ENCODE measurements around the gene GRIN3B.
A peak's percentile ranks its signal among the peaks of the same experiment; 100 is the strongest.
"Not testable (repeated sequence)": the region's sequence is repeated elsewhere in the genome, so short reads cannot be mapped to it uniquely, and the experiment has no call there.

GRIN3B gene

GRCh38 chr19:1019980-1020867 is 20.0 kb downstream of the GRIN3B start:
- Histone ChIP-seq H2AFZ (ENCODE audit: insufficient read depth, low read length, poor library complexity) (no peak overlapping the region), H3K4ac (ENCODE audit: low read depth, low read length) (peak overlapping the region; percentile 94), H3K9me3 (ENCODE audit: insufficient read depth, low read depth, low read length) (no peaks in the 10 kb centered on the region), H3K79me1 (ENCODE audit: low read length) (peaks cover 9% of the 10 kb centered on the region), H3K4me3 (ENCODE audit: low read depth, low read length) (peak overlapping the region; percentile 85), H2BK5ac (ENCODE audit: low read depth, low read length, poor library complexity) (peak overlapping the region; percentile 75), H4K8ac (ENCODE audit: low read depth, low read length) (peak overlapping the region; percentile 91), H3K79me2 (ENCODE audit: control insufficient read depth, insufficient read depth, low read length, poor library complexity) (peaks cover 47% of the 10 kb centered on the region), H2AK5ac (ENCODE audit: low read length) (peak overlapping the region; percentile 13), H3K4me1 (ENCODE audit: control insufficient read depth in 1 of 2, insufficient read depth in 2 of 2, low read length in 2 of 2) (peaks cover 28 to 41% of the 10 kb centered on the region in 2 experiments), H2BK12ac (ENCODE audit: low read length) (no peak overlapping the region), H4K91ac (ENCODE audit: low read depth, low read length) (peak overlapping the region; percentile 91), H4K12ac (ENCODE audit: low read depth, low read length) (peak overlapping the region; percentile 23), H3K27me3 (ENCODE audit: insufficient read depth, low read length) (no peaks in the 10 kb centered on the region), H3K14ac (ENCODE audit: low read length) (peak overlapping the region; percentile 45), H3K4me2 (ENCODE audit: low read length) (peak overlapping the region; percentile 74), H3K9ac (ENCODE audit: low read length) (peak overlapping the region; percentile 94), H3K27ac (ENCODE audit: low read depth, low read length) (no peak overlapping the region), H3K36me3 (ENCODE audit: control insufficient read depth in 1 of 2, insufficient read depth in 2 of 2, low read length in 2 of 2) (peaks cover 0 to 17% of the 10 kb centered on the region in 2 experiments), H3K18ac (ENCODE audit: low read length) (peak overlapping the region; percentile 79), H3K23ac (ENCODE audit: low read length) (no peak overlapping the region), H2BK120ac (ENCODE audit: insufficient read depth, low read length, poor library complexity) (peak overlapping the region; percentile 70)
- no peak for DNase-seq
- WGBS (ENCODE audit: extremely low coverage, insufficient coverage, insufficient read length), result no CpG with 5 or more reads among the region's 60 CpGs

- H3K79me2 ChIP-seq (ENCODE audit: control insufficient read depth, insufficient read depth, low read length, poor library complexity), result peaks cover 43% of the 10 kb centered on the region
- H3K4ac ChIP-seq (ENCODE audit: low read depth, low read length), result peak within 1 kb of the TSS; percentile 94
- no peak within 1 kb of the TSS for H2BK12ac ChIP-seq (ENCODE audit: low read length)
- no peak within 1 kb of the TSS for H3K27ac ChIP-seq (ENCODE audit: low read depth, low read length)
- H3K36me3 ChIP-seq (ENCODE audit: control insufficient read depth in 1 of 2, insufficient read depth in 2 of 2, low read length in 2 of 2), result peaks cover 0 to 17% of the 10 kb centered on the region in 2 experiments
- peaks cover 10% of the 10 kb centered on the region for H3K79me1 ChIP-seq (ENCODE audit: low read length)
- peak within 1 kb of the TSS; percentile 91 for H4K91ac ChIP-seq (ENCODE audit: low read depth, low read length)
- H3K9ac ChIP-seq (ENCODE audit: low read length), result peak within 1 kb of the TSS; percentile 94
- H3K4me1 ChIP-seq (ENCODE audit: control insufficient read depth in 1 of 2, insufficient read depth in 2 of 2, low read length in 2 of 2), result peaks cover 24 to 39% of the 10 kb centered on the region in 2 experiments
- H3K9me3 ChIP-seq (ENCODE audit: insufficient read depth, low read depth, low read length), result no peaks in the 10 kb centered on the region
- H3K4me2 ChIP-seq (ENCODE audit: low read length), result peak within 1 kb of the TSS; percentile 74
- H3K4me3 ChIP-seq (ENCODE audit: low read depth, low read length), result peak within 1 kb of the TSS; percentile 85
- peak within 1 kb of the TSS; percentile 75 for H2BK5ac ChIP-seq (ENCODE audit: low read depth, low read length, poor library complexity)
- peak; percentile 94 to 98 for DNase-seq
- peak within 1 kb of the TSS; percentile 13 for H2AK5ac ChIP-seq (ENCODE audit: low read length)
- H4K12ac ChIP-seq (ENCODE audit: low read depth, low read length), result peak within 1 kb of the TSS; percentile 23
- peak within 1 kb of the TSS; percentile 79 for H3K18ac ChIP-seq (ENCODE audit: low read length)
- H3K27me3 ChIP-seq (ENCODE audit: insufficient read depth, low read length), result no peaks in the 10 kb centered on the region
- peak within 1 kb of the TSS; percentile 91 for H4K8ac ChIP-seq (ENCODE audit: low read depth, low read length)
- peak within 1 kb of the TSS; percentile 70 for H2BK120ac ChIP-seq (ENCODE audit: insufficient read depth, low read length, poor library complexity)
- no peak within 1 kb of the TSS for H3K23ac ChIP-seq (ENCODE audit: low read length)
- H3K14ac ChIP-seq (ENCODE audit: low read length), result peak within 1 kb of the TSS; percentile 45
- H2AFZ ChIP-seq (ENCODE audit: insufficient read depth, low read length, poor library complexity), result no peak within 1 kb of the TSS
- WGBS (ENCODE audit: extremely low coverage, insufficient coverage, insufficient read length), result no CpG with 5 or more reads among the region's 68 CpGs
Observed at GRCh38 chr19:1020868-1021425, 20.7 kb downstream of the GRIN3B start, which contains the start of gene TMEM259. TSS of gene TMEM259 (minus strand) at chr19:1021123. CDS start at chr19:1020996, 127 bp downstream.

- H2BK12ac ChIP-seq (ENCODE audit: low read length); H3K27me3 ChIP-seq (ENCODE audit: insufficient read depth, low read length); H2BK5ac ChIP-seq (ENCODE audit: low read depth, low read length, poor library complexity); H3K4me2 ChIP-seq (ENCODE audit: low read length); H3K36me3 ChIP-seq (ENCODE audit: control insufficient read depth in 1 of 2, insufficient read depth in 2 of 2, low read length in 2 of 2); H3K27ac ChIP-seq (ENCODE audit: low read depth, low read length); H2AFZ ChIP-seq (ENCODE audit: insufficient read depth, low read length, poor library complexity); H2AK5ac ChIP-seq (ENCODE audit: low read length); H4K91ac ChIP-seq (ENCODE audit: low read depth, low read length); H3K23ac ChIP-seq (ENCODE audit: low read length); H3K9me3 ChIP-seq (ENCODE audit: insufficient read depth, low read depth, low read length); H3K18ac ChIP-seq (ENCODE audit: low read length); H3K9ac ChIP-seq (ENCODE audit: low read length); H3K4ac ChIP-seq (ENCODE audit: low read depth, low read length); H2BK120ac ChIP-seq (ENCODE audit: insufficient read depth, low read length, poor library complexity); DNase-seq; H3K4me3 ChIP-seq (ENCODE audit: low read depth, low read length); H3K14ac ChIP-seq (ENCODE audit: low read length); H4K12ac ChIP-seq (ENCODE audit: low read depth, low read length); H4K8ac ChIP-seq (ENCODE audit: low read depth, low read length): not testable (repeated sequence)
- Histone ChIP-seq H3K4me1 (ENCODE audit: control insufficient read depth in 1 of 2, insufficient read depth in 2 of 2, low read length in 2 of 2) (peaks cover 3 to 21% of the 10 kb centered on the region in 2 experiments), H3K79me1 (ENCODE audit: low read length) (peaks cover 30% of the 10 kb centered on the region), H3K79me2 (ENCODE audit: control insufficient read depth, insufficient read depth, low read length, poor library complexity) (peaks cover 45% of the 10 kb centered on the region)
- WGBS (ENCODE audit: extremely low coverage, insufficient coverage, insufficient read length), result no CpG with 5 or more reads among the region's 5 CpGs
Observed at GRCh38 chr19:1023883-1024188, 23.6 kb downstream of the GRIN3B start.

GRCh38 chr19:1025080-1025479 is 24.9 kb downstream of the GRIN3B start:
- H4K8ac ChIP-seq (ENCODE audit: low read depth, low read length); H4K91ac ChIP-seq (ENCODE audit: low read depth, low read length); H2BK120ac ChIP-seq (ENCODE audit: insufficient read depth, low read length, poor library complexity); H2AFZ ChIP-seq (ENCODE audit: insufficient read depth, low read length, poor library complexity); H3K4me3 ChIP-seq (ENCODE audit: low read depth, low read length); H2BK12ac ChIP-seq (ENCODE audit: low read length); H3K4me2 ChIP-seq (ENCODE audit: low read length); H4K12ac ChIP-seq (ENCODE audit: low read depth, low read length); H3K18ac ChIP-seq (ENCODE audit: low read length); DNase-seq; H2BK5ac ChIP-seq (ENCODE audit: low read depth, low read length, poor library complexity); H3K14ac ChIP-seq (ENCODE audit: low read length); H3K23ac ChIP-seq (ENCODE audit: low read length); H3K9me3 ChIP-seq (ENCODE audit: insufficient read depth, low read depth, low read length); H3K27ac ChIP-seq (ENCODE audit: low read depth, low read length); H3K9ac ChIP-seq (ENCODE audit: low read length); H3K27me3 ChIP-seq (ENCODE audit: insufficient read depth, low read length); H3K36me3 ChIP-seq (ENCODE audit: control insufficient read depth in 1 of 2, insufficient read depth in 2 of 2, low read length in 2 of 2); H2AK5ac ChIP-seq (ENCODE audit: low read length); H3K4ac ChIP-seq (ENCODE audit: low read depth, low read length): not testable (repeated sequence)
- peaks cover 42% of the 10 kb centered on the region for H3K79me2 ChIP-seq (ENCODE audit: control insufficient read depth, insufficient read depth, low read length, poor library complexity)
- WGBS (ENCODE audit: extremely low coverage, insufficient coverage, insufficient read length), result no CpG with 5 or more reads among the region's 6 CpGs
- H3K4me1 ChIP-seq (ENCODE audit: control insufficient read depth in 1 of 2, insufficient read depth in 2 of 2, low read length in 2 of 2), result peaks cover 0 to 12% of the 10 kb centered on the region in 2 experiments
- H3K79me1 ChIP-seq (ENCODE audit: low read length), result peaks cover 32% of the 10 kb centered on the region

Data from trophoblast cell (in vitro differentiated cells and primary cell).